IMR-90 (cell line): ENCODE data around the gene NDST3.

ENCODE experiments used
- BHLHE40 ChIP-seq: fragments of 150-350 bp; IDR thresholded peaks from 2 replicates; pipeline ENCODE4 v1.6.1; 2016; ENCODE audit warnings: mild to moderate bottlenecking, low read depth, low read length
- CEBPB ChIP-seq: IDR thresholded peaks from 2 replicates; pipeline ENCODE4 v1.6.1; 2012; ENCODE audit warnings: low read depth, low read length, improper control_type of control experiment
- CHD1 ChIP-seq: IDR thresholded peaks from 2 replicates; pipeline ENCODE4 v1.6.1; 2012; ENCODE audit warnings: low read depth, low read length, improper control_type of control experiment
- FOS ChIP-seq: fragments of 150-350 bp; IDR thresholded peaks from 2 replicates; pipeline ENCODE4 v1.6.1; 2016; ENCODE audit warnings: low read depth, low read length
- MAFK ChIP-seq: IDR thresholded peaks from 2 replicates; pipeline ENCODE4 v1.6.1; 2012; ENCODE audit warnings: low read depth, low read length, improper control_type of control experiment
- MXI1 ChIP-seq: IDR thresholded peaks from 2 replicates; pipeline ENCODE4 v1.6.1; 2012; ENCODE audit warnings: low read depth, mild to moderate bottlenecking, low read length, moderate library complexity, borderline replicate concordance
- NFE2L2 ChIP-seq: fragments of 150-350 bp; IDR thresholded peaks from 2 replicates; pipeline ENCODE4 v1.6.1; 2016; ENCODE audit warnings: low read depth, mild to moderate bottlenecking, low read length
- POLR2A ChIP-seq: IDR thresholded peaks from 2 replicates; pipeline ENCODE4 v1.6.1; 2012; ENCODE audit warnings: mild to moderate bottlenecking, low read depth, low read length
- RAD21 ChIP-seq: IDR thresholded peaks from 2 replicates; pipeline ENCODE4 v1.6.1; 2012; ENCODE audit warnings: low read length, improper control_type of control experiment
- RFX5 ChIP-seq: IDR thresholded peaks from 2 replicates; pipeline ENCODE4 v1.8.0; 2012; ENCODE audit warnings: low read depth, mild to moderate bottlenecking, low read length, moderate library complexity
- SMC3 ChIP-seq: fragments of 150-350 bp; IDR thresholded peaks from 2 replicates; pipeline ENCODE4 v1.6.1; 2016; ENCODE audit warnings: low read depth, mild to moderate bottlenecking, antibody characterized with exemption, low read length, moderate library complexity
- TF ChIP-seq, protein P1 (sequence below): conservative IDR thresholded peaks from 2 replicates; pipeline ENCODE4 v1.5.1; 2012; ENCODE audit warnings: mild to moderate bottlenecking, low read depth, low read length, improper control_type of control experiment
- TF ChIP-seq, protein P2 (sequence below): fragments of 150-350 bp; IDR thresholded peaks from 2 replicates; pipeline ENCODE4 v1.6.1; 2017; ENCODE audit warnings: mild to moderate bottlenecking, antibody characterized with exemption, low read length, low read depth
- TF ChIP-seq, protein P3 (sequence below): fragments of 150-350 bp; IDR thresholded peaks from 2 replicates; pipeline ENCODE4 v1.6.1; 2016; ENCODE audit warnings: low read depth, mild to moderate bottlenecking, low read length, moderate library complexity, borderline replicate concordance

GRCh38 chr4:118286685-118287084 lies 252.4 kb downstream of the NDST3 start:
- TF ChIP-seq POLR2A, result no peak
- TF ChIP-seq, protein P1, sequence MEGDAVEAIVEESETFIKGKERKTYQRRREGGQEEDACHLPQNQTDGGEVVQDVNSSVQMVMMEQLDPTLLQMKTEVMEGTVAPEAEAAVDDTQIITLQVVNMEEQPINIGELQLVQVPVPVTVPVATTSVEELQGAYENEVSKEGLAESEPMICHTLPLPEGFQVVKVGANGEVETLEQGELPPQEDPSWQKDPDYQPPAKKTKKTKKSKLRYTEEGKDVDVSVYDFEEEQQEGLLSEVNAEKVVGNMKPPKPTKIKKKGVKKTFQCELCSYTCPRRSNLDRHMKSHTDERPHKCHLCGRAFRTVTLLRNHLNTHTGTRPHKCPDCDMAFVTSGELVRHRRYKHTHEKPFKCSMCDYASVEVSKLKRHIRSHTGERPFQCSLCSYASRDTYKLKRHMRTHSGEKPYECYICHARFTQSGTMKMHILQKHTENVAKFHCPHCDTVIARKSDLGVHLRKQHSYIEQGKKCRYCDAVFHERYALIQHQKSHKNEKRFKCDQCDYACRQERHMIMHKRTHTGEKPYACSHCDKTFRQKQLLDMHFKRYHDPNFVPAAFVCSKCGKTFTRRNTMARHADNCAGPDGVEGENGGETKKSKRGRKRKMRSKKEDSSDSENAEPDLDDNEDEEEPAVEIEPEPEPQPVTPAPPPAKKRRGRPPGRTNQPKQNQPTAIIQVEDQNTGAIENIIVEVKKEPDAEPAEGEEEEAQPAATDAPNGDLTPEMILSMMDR, result no peak
- TF ChIP-seq, protein P2, sequence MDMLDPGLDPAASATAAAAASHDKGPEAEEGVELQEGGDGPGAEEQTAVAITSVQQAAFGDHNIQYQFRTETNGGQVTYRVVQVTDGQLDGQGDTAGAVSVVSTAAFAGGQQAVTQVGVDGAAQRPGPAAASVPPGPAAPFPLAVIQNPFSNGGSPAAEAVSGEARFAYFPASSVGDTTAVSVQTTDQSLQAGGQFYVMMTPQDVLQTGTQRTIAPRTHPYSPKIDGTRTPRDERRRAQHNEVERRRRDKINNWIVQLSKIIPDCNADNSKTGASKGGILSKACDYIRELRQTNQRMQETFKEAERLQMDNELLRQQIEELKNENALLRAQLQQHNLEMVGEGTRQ, result no peak
- TF ChIP-seq FOS, result no peak
- no peak for TF ChIP-seq MXI1
- TF ChIP-seq SMC3, result no peak
- TF ChIP-seq RAD21, result no peak
- TF ChIP-seq MAFK, result no peak
- no peak for TF ChIP-seq CHD1
- TF ChIP-seq, protein P3, sequence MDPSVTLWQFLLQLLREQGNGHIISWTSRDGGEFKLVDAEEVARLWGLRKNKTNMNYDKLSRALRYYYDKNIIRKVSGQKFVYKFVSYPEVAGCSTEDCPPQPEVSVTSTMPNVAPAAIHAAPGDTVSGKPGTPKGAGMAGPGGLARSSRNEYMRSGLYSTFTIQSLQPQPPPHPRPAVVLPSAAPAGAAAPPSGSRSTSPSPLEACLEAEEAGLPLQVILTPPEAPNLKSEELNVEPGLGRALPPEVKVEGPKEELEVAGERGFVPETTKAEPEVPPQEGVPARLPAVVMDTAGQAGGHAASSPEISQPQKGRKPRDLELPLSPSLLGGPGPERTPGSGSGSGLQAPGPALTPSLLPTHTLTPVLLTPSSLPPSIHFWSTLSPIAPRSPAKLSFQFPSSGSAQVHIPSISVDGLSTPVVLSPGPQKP, result no peak
- TF ChIP-seq NFE2L2, result no peak
- TF ChIP-seq CEBPB, result no peak
- TF ChIP-seq BHLHE40, result no peak
- no peak for TF ChIP-seq RFX5
